Fibroblast of lung (primary cell): ENCODE results near the gene TRIM39. TPM values are rescaled to one million over a fixed set of nuclear protein-coding genes. Genes with fewer than 3 reads are reported as not detected.

Experiments used
- DNase-seq, 2 donors: peaks; one replicate each; pipeline versions ENCODE4 v3.0.0 to v3.0.0-alpha.2; 2010; ENCODE audit warnings: low read depth in 2 of 2
- H2AFZ ChIP-seq: 2 replicates; pipeline ENCODE4 v1.5.1; 2012; ENCODE audit warnings: low read length, control low read depth, inconsistent platforms
- H3K27ac ChIP-seq: 2 replicates; pipeline ENCODE4 v1.5.1; 2011; ENCODE audit warnings: low read length, control low read depth; ENCODE audit not compliant: insufficient read depth
- H3K27me3 ChIP-seq: 2 replicates; pipeline ENCODE4 v1.5.1; 2011; ENCODE audit warnings: mild to moderate bottlenecking, low read length; ENCODE audit not compliant: control insufficient read depth, insufficient read depth
- H3K36me3 ChIP-seq: 2 replicates; pipeline ENCODE4 v1.5.1; 2011; ENCODE audit warnings: low read length; ENCODE audit not compliant: control insufficient read depth, insufficient read depth
- H3K4me1 ChIP-seq: 2 replicates; pipeline ENCODE4 v1.5.1; 2011; ENCODE audit warnings: low read length; ENCODE audit not compliant: control insufficient read depth, insufficient read depth; ENCODE audit errors: extremely low read depth
- H3K4me2 ChIP-seq: 2 replicates; pipeline ENCODE4 v1.5.1; 2011; ENCODE audit warnings: low read length, control low read depth; ENCODE audit not compliant: insufficient read depth; ENCODE audit errors: extremely low read depth
- H3K4me3 ChIP-seq, 4 experiments: fragments of 200-600 bp in 1 of 4; sonication (generic) in 1 of 4; replicated peaks in 1 of 4; 2 replicates each; pipeline ENCODE4 v1.5.1; 2011 to 2016; ENCODE audit warnings: low read length in 4 of 4, low read depth in 3 of 4, mild to moderate bottlenecking in 3 of 4, control low read depth in 2 of 4, inconsistent platforms in 1 of 4, mixed read lengths in 1 of 4; ENCODE audit not compliant: insufficient read depth in 1 of 4; ENCODE audit errors: control extremely low read depth in 1 of 4
- H3K79me2 ChIP-seq: 2 replicates; pipeline ENCODE4 v1.5.1; 2012; ENCODE audit warnings: mild to moderate bottlenecking, low read length, inconsistent platforms; ENCODE audit not compliant: control insufficient read depth, insufficient read depth
- H3K9ac ChIP-seq: 2 replicates; pipeline ENCODE4 v1.5.1; 2011; ENCODE audit warnings: mild to moderate bottlenecking, low read length, control low read depth; ENCODE audit not compliant: insufficient read depth
- H3K9me3 ChIP-seq: 2 replicates; pipeline ENCODE4 v1.5.1; 2012; ENCODE audit warnings: low read depth, low read length; ENCODE audit not compliant: control insufficient read depth, insufficient read depth
- H4K20me1 ChIP-seq: 2 replicates; pipeline ENCODE4 v1.5.1; 2011; ENCODE audit warnings: low read length; ENCODE audit not compliant: control insufficient read depth, insufficient read depth; ENCODE audit errors: extremely low read depth
- CTCF ChIP-seq, 2 donors: IDR thresholded peaks in 1 of 2; conservative IDR thresholded peaks in 1 of 2; 1 replicate in 1 of 2; 2 replicates in 1 of 2; pipeline ENCODE4 v1.5.1; 2011 to 2012; ENCODE audit warnings: low read length in 2 of 2, control low read depth in 1 of 2, inconsistent platforms in 1 of 2, low read depth in 1 of 2, mild to moderate bottlenecking in 1 of 2
- EZH2 ChIP-seq: IDR thresholded peaks from 2 replicates; pipeline ENCODE4 v1.5.1; 2012; ENCODE audit warnings: low read length, control low read depth, mild to moderate bottlenecking; ENCODE audit errors: missing control alignments
- polyA plus RNA-seq, 2 donors: library from polyadenylated mRNA; depleted of rRNA in 1 of 2; stranded (reverse) in 1 of 2; unstranded in 1 of 2; fragments of >200 nt; gene quantifications; 2 replicates each; pipeline ENCODE4 v1.2.1, GENCODE V29; 2011 to 2012; ENCODE audit warnings: missing spikeins in 1 of 2
- total RNA-seq: library from RNA; depleted of rRNA; stranded (reverse); fragments of >200 nt; gene quantifications from 2 replicates; pipeline ENCODE4 v1.2.1, GENCODE V29; 2014

TRIM39 gene
- total and polyA plus RNA-seq, 2 donors (not counting 1 experiment from before 2014, with no cell fraction given): 7.8 to 11.9 TPM

DNA sequence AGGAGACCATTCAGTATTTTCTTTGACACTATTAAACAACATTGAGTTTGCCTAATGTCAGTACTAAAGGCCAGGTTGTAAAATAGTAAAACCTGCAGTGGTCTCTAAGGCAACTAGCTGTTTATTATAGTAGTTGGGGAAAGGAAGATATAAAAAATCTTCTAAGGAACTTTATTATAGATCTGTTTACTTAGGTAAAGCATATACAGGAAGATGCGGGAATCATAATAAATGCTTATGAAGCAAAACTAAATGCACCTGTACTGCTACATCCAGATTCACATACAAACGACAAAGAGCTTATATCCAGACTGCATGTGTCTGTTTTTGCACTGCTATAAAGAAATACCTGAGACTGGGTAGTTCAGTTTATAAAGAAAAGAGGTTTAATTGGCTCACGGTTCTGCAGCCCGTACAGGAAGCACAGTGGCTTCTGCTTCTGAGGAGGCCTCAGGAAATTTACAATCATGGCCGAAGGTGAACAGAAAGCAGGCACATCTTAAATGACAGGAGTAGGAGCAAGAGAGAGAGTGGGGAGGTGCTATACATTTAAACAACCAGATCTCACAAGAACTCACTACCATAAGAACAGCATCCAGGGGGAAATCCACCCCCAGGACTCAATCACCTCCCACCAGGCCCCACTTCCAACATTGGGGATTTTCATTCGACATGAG is 8.7 kb upstream of the TRIM39 start:
- TF ChIP-seq CTCF (conservative IDR thresholded peaks at IDR 0.05 in 1 of 2, IDR thresholded peaks at IDR 0.05 in 1 of 2; ENCODE audit: low read depth in 1 of 2, low read length in 2 of 2) (no peak), EZH2 (no peak)
- no peaks in the 10 kb centered on the region for H3K9me3 ChIP-seq
- DNase-seq: no peak
- H3K27ac ChIP-seq: no peak overlapping the region
- H3K36me3 ChIP-seq: peaks cover 3% of the 10 kb centered on the region
- no peak overlapping the region for H3K9ac ChIP-seq
- no peak overlapping the region for H3K4me3 ChIP-seq
- H2AFZ ChIP-seq: no peak overlapping the region
- H3K4me2 ChIP-seq: no peak overlapping the region
- peaks cover 1% of the 10 kb centered on the region for H4K20me1 ChIP-seq
- peaks cover 2% of the 10 kb centered on the region for H3K4me1 ChIP-seq
- H3K79me2 ChIP-seq: peaks cover 67% of the 10 kb centered on the region
- no peaks in the 10 kb centered on the region for H3K27me3 ChIP-seq

DNA sequence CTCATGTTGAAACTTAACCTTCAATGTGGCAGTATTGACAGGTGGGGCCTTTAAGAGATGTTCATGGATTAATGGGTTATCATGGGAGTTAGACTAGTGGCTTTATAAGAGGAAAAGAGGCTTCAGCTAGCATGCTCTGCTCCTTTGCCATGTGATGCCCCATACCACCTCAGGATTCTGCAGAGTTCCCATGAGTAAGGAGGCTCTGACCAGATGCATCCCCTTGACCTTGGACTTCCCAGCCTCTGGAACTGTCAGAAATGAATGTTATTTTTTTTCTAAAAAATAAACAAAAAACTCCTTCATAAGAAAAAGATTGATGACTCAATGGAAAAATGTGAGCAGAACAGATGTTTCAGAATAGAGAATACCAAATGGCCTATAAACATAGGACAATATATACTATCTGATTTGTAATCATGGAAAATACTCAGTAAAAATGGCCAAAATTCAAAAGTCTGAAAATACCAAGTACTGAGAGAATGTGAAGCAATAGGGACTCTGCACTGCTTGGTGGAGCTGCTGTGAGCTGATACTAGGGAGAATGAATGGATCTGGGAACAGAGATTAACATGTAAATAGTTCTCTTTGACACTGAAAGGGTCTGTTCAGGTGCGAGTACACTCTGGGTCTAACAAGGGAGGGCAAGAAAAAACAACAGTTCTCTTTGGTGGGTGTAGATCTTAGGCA is 7.4 kb upstream of the TRIM39 start:
- Histone ChIP-seq H3K79me2 (peaks cover 76% of the 10 kb centered on the region), H3K9ac (no peak overlapping the region), H3K27ac (no peak overlapping the region), H2AFZ (no peak overlapping the region), H3K4me3 (no peak overlapping the region), H3K4me1 (peaks cover 2% of the 10 kb centered on the region), H4K20me1 (peaks cover 1% of the 10 kb centered on the region), H3K9me3 (no peaks in the 10 kb centered on the region), H3K4me2 (no peak overlapping the region), H3K36me3 (peaks cover 3% of the 10 kb centered on the region), H3K27me3 (no peaks in the 10 kb centered on the region)
- peak in 1 of 2 donors; percentile 34 for DNase-seq
- no peak for TF ChIP-seq CTCF (conservative IDR thresholded peaks at IDR 0.05 in 1 of 2, IDR thresholded peaks at IDR 0.05 in 1 of 2; ENCODE audit: low read depth in 1 of 2, low read length in 2 of 2)
- no peak for TF ChIP-seq EZH2

GRCh38 chr6:30321692-30322388 is 4.9 kb upstream of the TRIM39 start:
- H3K4me2 ChIP-seq: no peak overlapping the region
- peak; percentile 7 to 68 for DNase-seq
- peak overlapping the region; percentile 37 for H3K27ac ChIP-seq

More at GRCh38 chr6:30321692-30322388, 4.9 kb upstream of the TRIM39 start:
- no peaks in the 10 kb centered on the region for H3K9me3 ChIP-seq
- TF ChIP-seq EZH2: no peak
- TF ChIP-seq CTCF (conservative IDR thresholded peaks at IDR 0.05 in 1 of 2, IDR thresholded peaks at IDR 0.05 in 1 of 2; ENCODE audit: low read depth in 1 of 2, low read length in 2 of 2): no peak
- H3K4me1 ChIP-seq: peaks cover 2% of the 10 kb centered on the region
- H2AFZ ChIP-seq: no peak overlapping the region
- peaks cover 1% of the 10 kb centered on the region for H4K20me1 ChIP-seq
- no peaks in the 10 kb centered on the region for H3K27me3 ChIP-seq
- peaks cover 3% of the 10 kb centered on the region for H3K36me3 ChIP-seq
- H3K4me3 ChIP-seq: no peak overlapping the region
- peaks cover 73% of the 10 kb centered on the region for H3K79me2 ChIP-seq
- no peak overlapping the region for H3K9ac ChIP-seq
